Measurements from ENCODE around the gene DAPP1. TPM values are rescaled to one million over a fixed set of nuclear protein-coding genes. Genes with fewer than 3 reads are reported as not detected.

Gene DAPP1
- total RNA-seq, 1 donor from 2014 or later = not detected

- H2AFZ ChIP-seq (replicated peaks) = no peak overlapping the region
- H3K79me2 ChIP-seq (ENCODE audit: low read depth) = no peaks in the 10 kb centered on the region
- H3F3A ChIP-seq (ENCODE audit: low read depth) = no peaks in the 10 kb centered on the region
- TF ChIP-seq EZH2phosphoT487 (IDR thresholded peaks at IDR 0.05) (no peak), CTCF (IDR thresholded peaks at IDR 0.05) (no peak), EZH2 (IDR thresholded peaks at IDR 0.05) (no peak)
- Mint-ChIP-seq H3K27ac (no peak overlapping the region), H3K4me3 (no peak overlapping the region), H3K4me1 (no peaks in the 10 kb centered on the region), H3K9me3 (no peaks in the 10 kb centered on the region), H3K27me3 (ENCODE audit: insufficient read depth, low read depth) (no peaks in the 10 kb centered on the region), H3K36me3 (peaks cover 3% of the 10 kb centered on the region)
- H3K4me2 ChIP-seq = no peak overlapping the region
- H3K27me3 ChIP-seq = no peaks in the 10 kb centered on the region
- H3K4me1 ChIP-seq = no peaks in the 10 kb centered on the region
- no peak overlapping the region for H3K9ac ChIP-seq
- no peaks in the 10 kb centered on the region for H4K20me1 ChIP-seq (ENCODE audit: low read depth)
- H3K4me3 ChIP-seq = no peak overlapping the region
- H3K36me3 ChIP-seq = no peaks in the 10 kb centered on the region
- no peak for DNase-seq (ENCODE audit: low spot score)
- H3K9me3 ChIP-seq (ENCODE audit: low read depth) = no peaks in the 10 kb centered on the region
- H3K27ac ChIP-seq = no peak overlapping the region
Measured at GRCh38 chr4:99876946-99877345, 60.3 kb downstream of the DAPP1 start.

DNA sequence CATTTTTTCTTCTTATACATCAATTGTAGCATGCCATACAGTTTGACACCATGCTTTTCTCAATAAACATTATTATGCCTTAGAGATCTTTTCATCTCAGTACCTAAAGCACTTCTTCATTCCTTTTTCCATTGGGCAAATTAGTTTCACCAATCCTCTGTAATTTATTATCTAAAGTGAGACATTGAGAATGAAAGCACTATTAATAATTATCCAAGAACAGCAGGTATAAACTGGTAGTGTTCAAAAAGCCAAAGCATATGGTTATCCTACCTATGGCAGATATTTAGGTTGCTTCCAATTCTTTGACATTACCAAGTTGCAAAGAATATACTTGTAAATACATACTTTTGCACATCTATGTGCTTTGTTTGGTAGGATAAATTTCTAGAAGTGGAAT lies 62.0 kb downstream of the DAPP1 start:
- Histone ChIP-seq H3K79me2 (ENCODE audit: low read depth) (no peaks in the 10 kb centered on the region), H3F3A (ENCODE audit: low read depth) (no peaks in the 10 kb centered on the region), H3K9me3 (ENCODE audit: low read depth) (no peaks in the 10 kb centered on the region), H3K4me3 (no peak overlapping the region), H2AFZ (replicated peaks) (no peak overlapping the region), H3K4me1 (no peaks in the 10 kb centered on the region), H3K36me3 (no peaks in the 10 kb centered on the region), H3K4me2 (no peak overlapping the region), H3K27me3 (no peaks in the 10 kb centered on the region), H4K20me1 (ENCODE audit: low read depth) (no peaks in the 10 kb centered on the region), H3K27ac (no peak overlapping the region), H3K9ac (no peak overlapping the region)
- TF ChIP-seq EZH2 (IDR thresholded peaks at IDR 0.05) (no peak), EZH2phosphoT487 (IDR thresholded peaks at IDR 0.05) (no peak), CTCF (IDR thresholded peaks at IDR 0.05) (no peak)
- Mint-ChIP-seq H3K9me3 (no peaks in the 10 kb centered on the region), H3K4me3 (no peak overlapping the region), H3K36me3 (peaks cover 3% of the 10 kb centered on the region), H3K4me1 (no peaks in the 10 kb centered on the region), H3K27ac (no peak overlapping the region), H3K27me3 (ENCODE audit: insufficient read depth, low read depth) (no peaks in the 10 kb centered on the region)
- no peak for DNase-seq (ENCODE audit: low spot score)

- Mint-ChIP-seq H3K27ac (no peak overlapping the region), H3K27me3 (ENCODE audit: insufficient read depth, low read depth) (no peaks in the 10 kb centered on the region), H3K9me3 (no peaks in the 10 kb centered on the region), H3K4me1 (no peaks in the 10 kb centered on the region), H3K4me3 (no peak overlapping the region), H3K36me3 (peaks cover 3% of the 10 kb centered on the region)
- Histone ChIP-seq H3K36me3 (no peaks in the 10 kb centered on the region), H2AFZ (replicated peaks) (no peak overlapping the region), H3K4me2 (no peak overlapping the region), H3K4me1 (no peaks in the 10 kb centered on the region), H3K79me2 (ENCODE audit: low read depth) (no peaks in the 10 kb centered on the region), H3K4me3 (no peak overlapping the region), H3K9ac (no peak overlapping the region), H4K20me1 (ENCODE audit: low read depth) (no peaks in the 10 kb centered on the region), H3F3A (ENCODE audit: low read depth) (no peaks in the 10 kb centered on the region), H3K27ac (no peak overlapping the region), H3K9me3 (ENCODE audit: low read depth) (no peaks in the 10 kb centered on the region), H3K27me3 (no peaks in the 10 kb centered on the region)
- TF ChIP-seq EZH2phosphoT487 (IDR thresholded peaks at IDR 0.05) (no peak), EZH2 (IDR thresholded peaks at IDR 0.05) (no peak), CTCF (IDR thresholded peaks at IDR 0.05) (no peak)
- no peak for DNase-seq (ENCODE audit: low spot score)
Measured at GRCh38 chr4:99879458-99879857, 62.8 kb downstream of the DAPP1 start.

Measured in neural progenitor cell (in vitro differentiated cells).